DOHH2 (cell line): ENCODE results near the gene KCNH3.

Source experiments
- H3F3A ChIP-seq: fragments of 200-600 bp; sonication (generic), shearing (Covaris generic); 2 replicates; pipeline ENCODE4 v1.6.0; 2016; ENCODE audit warnings: antibody characterized with exemption, mild to moderate bottlenecking; ENCODE audit not compliant: control insufficient read depth, insufficient read depth
- H3K27ac ChIP-seq: fragments of 200-600 bp; sonication (generic); 2 replicates; pipeline ENCODE4 v1.5.1; 2014; ENCODE audit warnings: low read depth, mild to moderate bottlenecking, low read length, moderate library complexity
- H3K27me3 ChIP-seq: fragments of 200-600 bp; sonication (generic); 2 replicates; pipeline ENCODE4 v1.6.1; 2014; ENCODE audit warnings: mild to moderate bottlenecking, low read length, mixed read lengths; ENCODE audit not compliant: control insufficient read depth
- H3K36me3 ChIP-seq: fragments of 200-600 bp; sonication (generic); 2 replicates; pipeline ENCODE4 v1.6.1; 2014; ENCODE audit warnings: mild to moderate bottlenecking, low read length, moderate library complexity, mixed read lengths; ENCODE audit not compliant: control insufficient read depth
- H3K4me1 ChIP-seq: fragments of 200-600 bp; sonication (generic); 2 replicates; pipeline ENCODE4 v1.6.1; 2014; ENCODE audit warnings: mild to moderate bottlenecking, low read length, mixed read lengths; ENCODE audit not compliant: control insufficient read depth
- H3K4me2 ChIP-seq: fragments of 200-600 bp; sonication (generic); 2 replicates; pipeline ENCODE4 v1.6.0; 2014; ENCODE audit warnings: mild to moderate bottlenecking, low read length, moderate library complexity
- H3K4me3 ChIP-seq: fragments of 200-600 bp; sonication (generic); 2 replicates; pipeline ENCODE4 v1.5.1; 2014; ENCODE audit warnings: mild to moderate bottlenecking, low read length, mixed read lengths
- H3K79me2 ChIP-seq: fragments of 200-600 bp; sonication (generic); 2 replicates; pipeline ENCODE4 v1.6.1; 2014; ENCODE audit warnings: mild to moderate bottlenecking, low read length, mixed read lengths; ENCODE audit not compliant: control insufficient read depth
- H3K9me2 ChIP-seq: fragments of 200-600 bp; sonication (generic); replicated peaks from 2 replicates; pipeline ENCODE4 v1.6.1; 2014; ENCODE audit warnings: mild to moderate bottlenecking, low read length, mixed read lengths; ENCODE audit not compliant: control insufficient read depth
- H3K9me3 ChIP-seq: fragments of 200-600 bp; sonication (generic); 2 replicates; pipeline ENCODE4 v1.6.1; 2014; ENCODE audit warnings: antibody characterized with exemption, low read length, mixed read lengths; ENCODE audit not compliant: control insufficient read depth, insufficient read depth
- H4K20me1 ChIP-seq: fragments of 200-600 bp; sonication (generic); 2 replicates; pipeline ENCODE4 v1.6.0; 2014; ENCODE audit warnings: low read depth, mild to moderate bottlenecking, antibody characterized with exemption, low read length, moderate library complexity; ENCODE audit not compliant: control insufficient read depth, insufficient read depth
- CTCF ChIP-seq: fragments of 200-600 bp; sonication (generic); IDR thresholded peaks from one replicate; pipeline ENCODE4 v1.5.1; 2014; ENCODE audit warnings: antibody characterized with exemption, mild to moderate bottlenecking, low read depth, low read length; ENCODE audit not compliant: poor library complexity, severe bottlenecking
- EZH2phosphoT487 ChIP-seq: fragments of 200-600 bp; sonication (generic); IDR thresholded peaks from 2 replicates; pipeline ENCODE4 v1.6.1; 2017; ENCODE audit warnings: borderline replicate concordance, mild to moderate bottlenecking, antibody characterized with exemption, low read length, moderate library complexity, mixed read lengths

KCNH3 gene

GRCh38 chr12:49558526-49558925 lies 19.7 kb downstream of the KCNH3 start:
- no peaks in the 10 kb centered on the region; the same call in 1 of the 2 replicates for H3F3A ChIP-seq
- no peaks in the 10 kb centered on the region for H3K9me3 ChIP-seq
- H4K20me1 ChIP-seq, result no peaks in the 10 kb centered on the region
- H3K4me3 ChIP-seq, result no peak overlapping the region
- H3K27ac ChIP-seq, result no peak overlapping the region
- TF ChIP-seq CTCF, result no peak
- TF ChIP-seq EZH2phosphoT487, result no peak
- H3K4me2 ChIP-seq, result no peak overlapping the region
- H3K79me2 ChIP-seq, result no peaks in the 10 kb centered on the region
- no peaks in the 10 kb centered on the region; the same call in 1 of the 2 replicates for H3K4me1 ChIP-seq
- no peaks in the 10 kb centered on the region for H3K27me3 ChIP-seq
- H3K9me2 ChIP-seq, result no peaks in the 10 kb centered on the region
- peaks cover 51% of the 10 kb centered on the region for H3K36me3 ChIP-seq

GRCh38 chr12:49559011-49559675 lies 20.3 kb downstream of the KCNH3 start:
- Histone ChIP-seq H3K9me2 (no peaks in the 10 kb centered on the region), H3F3A (no peaks in the 10 kb centered on the region; the same call in 1 of the 2 replicates), H3K4me2 (no peak overlapping the region), H3K27ac (no peak overlapping the region), H3K79me2 (no peaks in the 10 kb centered on the region), H3K36me3 (peaks cover 57% of the 10 kb centered on the region), H3K27me3 (no peaks in the 10 kb centered on the region), H3K4me1 (no peaks in the 10 kb centered on the region), H3K4me3 (no peak overlapping the region), H4K20me1 (no peaks in the 10 kb centered on the region), H3K9me3 (no peaks in the 10 kb centered on the region)
- TF ChIP-seq EZH2phosphoT487 (no peak), CTCF (no peak)

- H3K9me2 ChIP-seq, result no peaks in the 10 kb centered on the region
- H3K4me2 ChIP-seq, result no peak overlapping the region
- H3K79me2 ChIP-seq, result peaks cover 3% of the 10 kb centered on the region; the same call in 1 of the 2 replicates
- no peak overlapping the region for H3K27ac ChIP-seq
- no peaks in the 10 kb centered on the region; the same call in 1 of the 2 replicates for H3F3A ChIP-seq
- no peaks in the 10 kb centered on the region for H3K4me1 ChIP-seq
- no peak overlapping the region for H3K4me3 ChIP-seq
- no peak for TF ChIP-seq EZH2phosphoT487
- no peak for TF ChIP-seq CTCF
- peaks cover 73% of the 10 kb centered on the region for H3K36me3 ChIP-seq
- H3K27me3 ChIP-seq, result no peaks in the 10 kb centered on the region
- H4K20me1 ChIP-seq, result no peaks in the 10 kb centered on the region
- H3K9me3 ChIP-seq, result no peaks in the 10 kb centered on the region
These were observed 21.9 kb downstream of the KCNH3 start for GRCh38 chr12:49560695-49561094.
